Anterior cingulate cortex (tissue), 58 donors: Measurements from ENCODE around the gene CALML5.
"Not testable (repeated sequence)": the region's sequence is repeated elsewhere in the genome, so short reads cannot be mapped to it uniquely, and the experiment has no call there.

Experiments used
- DNase-seq, 58 donors: peaks; one replicate each; lab custom pipeline; 2025; lab: John Stamatoyannopoulos, UW

Gene CALML5

GRCh38 chr10:5486853-5487235, 12.5 kb downstream of the CALML5 start:
- no peak for DNase-seq

DNA sequence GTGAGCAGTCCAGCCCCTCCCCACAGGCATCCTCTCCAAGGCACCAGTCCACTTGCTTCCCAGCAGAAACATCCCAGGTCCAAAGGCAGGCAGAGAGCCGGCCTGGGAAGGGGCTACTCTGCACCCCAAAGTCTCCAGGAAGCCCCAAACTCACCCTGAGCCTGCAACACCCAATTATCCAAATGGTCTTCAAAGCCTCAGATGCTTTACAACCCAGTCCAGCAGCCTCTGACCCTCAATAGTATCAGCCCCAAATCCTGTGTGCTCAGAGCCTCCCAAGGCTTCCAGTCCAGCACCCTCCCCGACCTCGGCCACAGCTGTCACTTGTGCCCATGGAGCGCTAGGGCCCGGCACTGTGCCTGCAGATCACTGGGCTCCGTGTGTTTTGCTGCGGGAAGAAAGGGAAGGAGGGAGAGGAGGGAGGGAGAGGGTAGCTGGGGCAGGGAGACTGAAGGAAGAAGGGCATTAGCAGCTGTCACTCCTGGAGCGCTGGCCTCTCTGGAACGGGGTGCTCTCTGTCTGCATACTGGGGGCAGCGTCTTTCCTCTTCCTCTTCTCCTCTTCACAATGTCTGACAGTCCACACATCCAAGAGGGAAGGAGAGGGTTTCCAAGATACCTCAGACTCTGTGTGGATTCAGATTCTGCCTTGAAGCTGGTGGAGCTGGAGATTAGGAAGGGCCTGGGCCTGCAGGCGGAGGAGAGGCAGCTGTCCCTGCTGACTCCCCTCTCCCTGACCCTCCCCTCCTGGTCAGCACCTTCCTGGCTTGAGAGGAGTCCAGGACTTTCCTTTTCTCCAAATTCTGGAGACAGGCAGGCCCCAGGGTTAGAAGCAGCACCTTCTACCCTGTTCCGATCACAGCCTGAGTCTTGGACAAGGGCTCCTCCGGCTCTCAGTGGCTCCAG, 13.2 kb downstream of the CALML5 start:
- no peak for DNase-seq

- no peak for DNase-seq
Observed at GRCh38 chr10:5485290-5485689, 14.1 kb downstream of the CALML5 start.

- DNase-seq: no peak
Observed at GRCh38 chr10:5484205-5484604, 15.2 kb downstream of the CALML5 start.

DNA sequence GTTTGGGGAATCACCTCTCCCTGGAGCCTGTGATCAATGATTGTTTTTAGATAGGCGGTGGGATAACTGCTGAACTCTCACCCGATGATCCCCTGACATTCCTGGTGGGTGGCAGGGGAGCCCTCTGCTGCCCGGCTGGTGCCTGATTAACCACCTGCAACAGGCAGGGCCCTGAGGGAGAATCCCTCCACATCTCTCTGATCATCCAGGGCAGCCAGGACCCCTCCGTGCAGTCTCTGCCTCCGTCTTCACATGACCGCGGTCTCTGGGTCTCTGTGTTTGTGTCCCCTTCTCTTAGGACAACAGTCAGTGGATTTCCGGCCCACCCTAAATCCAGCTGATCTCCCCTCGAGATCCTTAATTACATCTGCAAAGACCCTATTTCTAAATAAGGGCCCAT, 17.4 kb downstream of the CALML5 start:
- DNase-seq: no peak

DNA sequence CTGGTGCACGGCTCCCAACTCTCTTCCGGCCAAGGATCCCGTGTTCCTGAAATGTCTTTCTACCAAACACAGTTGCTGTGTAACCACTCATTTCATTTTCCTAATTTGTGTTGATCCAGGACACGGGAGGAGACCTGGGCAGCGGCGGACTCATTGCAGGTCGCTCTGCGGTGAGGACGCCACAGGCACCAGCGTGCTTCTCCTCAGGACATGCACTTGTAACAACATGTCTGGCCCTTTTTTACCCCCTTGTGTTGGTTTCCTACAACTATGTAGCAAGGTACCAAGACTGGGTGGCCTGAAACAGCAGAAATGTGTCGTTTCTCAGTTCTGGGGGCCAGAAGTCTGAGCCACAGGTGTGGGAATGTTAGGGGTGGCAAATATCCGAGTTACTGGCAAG, 18.2 kb downstream of the CALML5 start:
- no peak for DNase-seq

DNA sequence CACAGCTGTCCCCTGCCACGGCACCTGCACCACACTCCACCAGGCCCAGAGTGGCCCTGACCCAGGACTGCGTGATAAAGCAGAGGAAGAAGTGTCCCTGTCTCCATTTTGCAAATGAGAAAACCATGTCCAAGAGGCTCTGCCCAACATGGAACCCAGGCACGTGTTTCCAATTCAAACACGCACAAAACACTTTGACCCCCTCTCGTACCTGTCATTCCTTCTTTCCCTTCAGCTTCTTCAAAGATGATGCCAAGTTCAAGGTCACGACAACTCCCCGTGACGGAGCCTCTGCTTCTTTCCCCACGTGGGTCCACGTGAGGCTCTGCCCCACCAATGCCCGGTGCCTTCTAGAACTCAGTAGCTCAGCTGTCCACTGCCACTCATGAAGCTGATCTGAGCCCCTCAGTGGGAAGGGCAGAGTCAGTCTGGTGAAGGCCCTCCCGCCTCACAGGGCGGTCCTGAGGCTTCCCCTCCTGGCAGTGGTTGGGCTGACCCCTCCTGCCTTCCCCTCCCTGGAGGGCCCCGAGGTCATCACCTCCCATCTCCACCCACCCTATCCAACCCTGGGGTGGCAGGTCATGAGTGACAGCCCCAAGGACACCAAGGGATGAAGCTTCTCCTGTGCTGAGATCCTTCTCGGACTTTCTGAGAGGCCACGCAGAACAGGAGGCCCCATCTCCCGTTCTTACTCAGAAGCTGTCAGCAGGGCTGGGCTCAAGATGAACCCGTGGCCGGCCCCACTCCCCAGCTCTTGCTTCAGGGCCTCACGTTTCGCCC, 19.0 kb downstream of the CALML5 start:
- no peak for DNase-seq

GRCh38 chr10:5479481-5480161, 19.7 kb downstream of the CALML5 start:
- no peak for DNase-seq

DNA sequence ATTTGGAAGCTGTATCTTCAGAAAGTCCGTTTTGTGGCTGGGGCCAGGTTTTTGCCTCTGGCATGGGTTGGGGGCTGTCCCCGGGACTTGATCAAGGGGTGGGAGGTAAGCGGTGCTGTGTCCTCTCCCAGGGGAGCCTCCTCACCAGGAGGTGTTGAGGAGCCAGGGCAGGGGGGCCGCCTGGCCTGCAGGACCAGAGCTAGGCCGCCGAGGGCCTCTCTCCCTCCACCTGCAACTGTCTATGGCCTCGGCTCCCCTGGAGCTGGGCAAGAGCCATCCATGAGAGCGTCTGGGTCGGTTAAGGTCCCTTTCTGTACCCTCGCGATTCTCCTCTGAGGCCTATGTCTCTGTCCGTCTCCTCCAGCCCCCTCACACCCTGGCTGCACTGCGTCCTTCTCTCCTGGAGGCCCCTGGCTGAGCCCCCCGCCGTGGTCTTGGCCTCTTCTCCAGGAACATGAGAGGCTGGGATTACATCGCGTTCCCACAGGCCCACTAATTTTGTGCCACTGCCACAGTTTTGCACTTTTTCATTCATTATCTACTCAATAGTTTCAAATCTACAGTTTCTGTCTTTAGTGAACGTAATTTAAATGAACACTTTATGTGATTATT, 20.6 kb downstream of the CALML5 start:
- DNase-seq: no peak

- no peak for DNase-seq
Observed at GRCh38 chr10:5477948-5478693, 21.2 kb downstream of the CALML5 start.

GRCh38 chr10:5476918-5477525, 22.3 kb downstream of the CALML5 start:
- DNase-seq: no peak

GRCh38 chr10:5475974-5476807, 23.2 kb downstream of the CALML5 start:
- DNase-seq: not testable (repeated sequence)

GRCh38 chr10:5475088-5475487, 24.3 kb downstream of the CALML5 start:
- not testable (repeated sequence) for DNase-seq

DNA sequence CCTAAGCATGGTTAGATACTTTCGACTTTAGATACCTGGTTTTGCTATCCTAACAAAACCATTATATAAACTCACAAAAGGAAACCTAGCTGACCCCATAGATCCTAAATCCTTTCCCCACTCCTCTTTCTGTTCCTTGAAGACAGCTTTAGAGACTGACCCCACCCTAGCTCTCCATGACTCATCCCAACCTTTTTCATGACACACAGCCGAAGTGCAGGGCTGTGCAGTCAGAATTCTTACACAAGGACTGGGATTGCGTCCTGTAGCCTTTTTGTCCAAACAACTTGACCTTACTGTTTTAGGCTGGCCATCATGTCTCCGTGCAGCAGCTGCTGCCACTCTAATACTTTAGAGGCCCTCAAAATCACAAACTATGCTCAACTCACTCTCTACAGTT, 24.7 kb downstream of the CALML5 start:
- not testable (repeated sequence) for DNase-seq

DNA sequence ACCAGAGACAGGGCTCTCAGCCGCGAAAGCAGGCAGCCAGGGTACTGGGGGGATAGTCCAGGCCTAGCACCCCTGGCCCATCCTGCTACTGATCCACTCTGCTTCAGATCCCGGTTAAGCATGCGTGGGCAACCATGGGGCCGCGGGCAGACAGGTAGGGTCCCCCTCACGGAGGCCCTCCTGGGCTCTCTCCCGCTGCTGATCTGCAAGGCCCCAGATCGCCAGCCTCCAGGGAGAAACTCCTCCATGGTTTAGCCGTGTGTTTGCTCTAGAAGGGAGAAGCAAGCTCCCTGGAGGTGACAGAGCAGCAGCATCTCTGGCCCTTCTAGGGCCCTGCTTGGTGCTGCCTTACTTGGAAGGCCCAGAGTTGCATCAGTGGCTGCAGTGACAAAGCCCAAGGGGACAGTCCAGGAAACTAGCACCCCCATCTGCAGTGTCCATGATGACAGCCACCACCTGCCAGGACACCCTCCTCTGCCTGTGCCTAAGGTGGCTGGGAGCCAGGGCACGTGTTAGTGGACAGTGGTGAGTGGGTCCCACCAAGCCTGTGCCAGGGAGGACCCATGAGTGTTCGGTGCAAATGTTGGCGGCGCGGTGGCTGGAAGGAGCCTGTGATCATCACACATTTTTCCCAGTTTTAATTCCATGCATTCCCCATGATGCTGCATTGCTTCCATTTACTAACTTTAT, 29.2 kb downstream of the CALML5 start:
- no peak for DNase-seq

DNA sequence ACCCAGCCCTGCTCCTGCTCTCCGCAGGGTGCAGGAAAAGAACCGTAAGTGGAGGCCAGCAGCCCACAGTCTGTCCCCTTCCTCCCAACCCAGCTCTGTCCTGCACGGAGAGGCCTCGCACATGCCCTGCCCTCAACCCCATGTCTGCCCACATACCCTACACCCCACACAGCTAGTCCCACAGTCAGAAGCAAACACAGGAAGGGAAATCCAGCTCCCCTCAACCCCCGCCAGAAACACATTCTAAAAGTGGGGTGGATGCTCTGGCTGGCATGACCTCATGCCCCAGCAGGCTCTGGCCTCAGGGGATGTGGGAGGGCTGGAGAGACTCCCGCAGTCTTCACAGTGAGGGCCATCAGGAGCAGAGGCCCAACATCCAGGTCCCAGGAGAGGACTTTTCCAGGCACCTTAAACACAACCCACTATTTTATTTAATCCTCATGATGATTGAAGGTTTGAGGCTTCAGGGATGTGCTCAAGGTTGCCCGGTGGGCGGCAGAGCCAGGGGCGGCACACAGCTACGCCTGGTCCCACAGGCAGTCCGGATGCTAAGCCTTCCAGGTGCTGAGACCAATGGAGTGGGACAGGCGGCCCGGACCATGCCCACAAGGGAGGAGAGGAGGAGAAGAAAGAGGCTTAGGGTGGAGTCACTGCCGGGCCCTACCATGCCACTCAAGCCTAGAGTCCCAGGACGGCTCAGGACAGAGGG, 29.9 kb downstream of the CALML5 start:
- no peak for DNase-seq
